HK-2 (cell line): ENCODE data around the gene SP1.
"Not testable (repeated sequence)": the region's sequence is repeated elsewhere in the genome, so short reads cannot be mapped to it uniquely, and the experiment has no call there.

ENCODE experiments used
- DNase-seq: peaks from one replicate; pipeline ENCODE4 v3.0.0-alpha.2; 2018; ENCODE audit not compliant: unreplicated experiment

SP1 gene

DNA sequence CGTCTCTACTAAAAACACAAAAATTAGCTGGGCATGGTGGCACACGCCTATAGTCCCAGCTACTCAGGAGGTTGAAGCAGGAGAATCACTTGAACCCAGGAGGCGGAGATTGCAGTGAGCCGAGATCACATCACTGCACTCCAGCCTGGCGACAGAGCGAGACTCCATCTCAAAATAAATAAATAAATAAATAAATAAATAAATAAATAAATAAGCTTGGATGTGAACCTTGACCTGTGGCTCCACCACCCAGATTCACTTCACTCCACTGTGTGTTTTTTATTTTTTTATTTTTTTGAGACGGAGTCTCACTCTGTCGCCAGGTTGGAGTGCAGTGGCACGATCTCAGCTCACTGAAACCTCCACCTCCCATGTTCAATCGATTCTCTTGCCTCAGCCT lies 18.3 kb upstream of the SP1 start:
- DNase-seq: not testable (repeated sequence)

DNA sequence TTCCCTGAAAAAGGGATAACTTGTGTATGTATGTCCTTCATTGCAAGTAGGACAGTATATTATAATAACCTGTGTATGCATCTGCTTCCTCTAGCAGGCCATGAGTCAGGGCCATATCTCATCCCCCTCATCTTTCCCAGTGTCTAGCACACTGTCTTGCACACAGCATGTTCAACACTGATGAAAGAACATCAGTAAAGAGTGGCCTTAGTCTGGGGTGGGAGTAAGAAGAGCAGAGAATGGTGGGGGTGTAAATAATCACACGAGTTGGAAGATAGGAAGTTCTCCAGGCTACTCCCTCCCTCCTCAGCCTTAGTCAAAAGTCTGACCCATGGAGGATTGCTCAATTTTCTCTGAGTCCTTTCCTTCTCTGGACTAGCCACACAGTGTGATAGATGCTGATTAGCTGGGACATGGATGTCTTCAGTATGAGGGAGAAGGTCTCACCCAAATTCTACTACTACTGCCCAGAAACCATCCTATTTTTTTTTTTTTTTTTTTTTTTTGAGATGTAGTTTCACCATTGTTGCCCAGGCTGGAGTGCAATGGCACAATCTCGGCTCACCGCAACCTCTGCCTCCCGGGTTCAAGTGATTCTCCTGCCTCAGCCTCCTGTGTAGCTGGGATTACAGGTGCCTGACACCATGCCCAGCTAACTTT lies 14.6 kb upstream of the SP1 start:
- DNase-seq: no peak

DNA sequence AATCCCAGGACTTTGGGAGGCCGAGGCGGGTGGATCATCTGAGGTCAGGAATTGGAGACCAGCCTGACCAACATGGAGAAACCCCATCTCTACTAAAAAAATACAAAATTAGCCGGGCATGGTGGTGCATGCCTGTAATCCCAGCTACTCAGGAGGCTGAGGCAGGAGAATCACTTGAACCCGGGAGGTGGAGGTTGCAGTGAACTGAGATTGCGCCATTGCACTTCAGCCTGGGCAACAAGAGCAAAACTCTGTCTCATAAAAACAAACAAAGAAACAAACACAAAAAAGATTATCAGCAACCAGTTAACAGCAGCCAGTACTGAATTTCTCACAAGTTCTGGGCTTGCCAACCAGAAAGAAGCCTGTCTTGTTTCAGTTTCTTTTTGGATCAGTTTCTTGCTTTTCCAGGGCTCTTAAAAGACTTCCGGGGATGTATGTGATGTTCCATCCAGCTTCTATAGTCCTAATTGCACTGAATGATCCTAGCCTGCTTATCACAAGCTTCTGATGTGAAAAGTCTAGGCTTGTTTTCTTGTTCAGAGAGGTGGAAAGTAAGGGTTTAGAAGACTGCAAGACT lies 6.3 kb upstream of the SP1 start:
- not testable (repeated sequence) for DNase-seq

DNA sequence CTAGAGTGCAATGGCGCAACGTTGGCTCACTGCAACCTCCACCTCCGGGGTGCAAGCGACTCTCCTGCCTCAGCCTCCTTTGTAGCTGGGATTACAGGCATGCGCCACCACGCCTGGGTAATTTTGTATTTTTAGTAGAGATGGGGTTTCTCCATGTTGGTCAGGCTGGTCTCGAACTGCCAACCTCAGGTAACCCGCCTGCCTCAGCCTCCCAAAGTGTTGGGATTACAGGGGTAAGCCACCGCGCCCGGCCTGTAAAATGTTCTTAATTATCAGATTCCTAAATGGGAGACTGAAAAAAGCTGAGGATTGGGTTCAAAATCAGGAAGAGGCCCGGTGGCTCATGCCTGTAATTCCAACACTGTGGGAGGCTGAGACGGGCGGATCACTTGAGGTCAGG lies 5.7 kb upstream of the SP1 start:
- not testable (repeated sequence) for DNase-seq

DNA sequence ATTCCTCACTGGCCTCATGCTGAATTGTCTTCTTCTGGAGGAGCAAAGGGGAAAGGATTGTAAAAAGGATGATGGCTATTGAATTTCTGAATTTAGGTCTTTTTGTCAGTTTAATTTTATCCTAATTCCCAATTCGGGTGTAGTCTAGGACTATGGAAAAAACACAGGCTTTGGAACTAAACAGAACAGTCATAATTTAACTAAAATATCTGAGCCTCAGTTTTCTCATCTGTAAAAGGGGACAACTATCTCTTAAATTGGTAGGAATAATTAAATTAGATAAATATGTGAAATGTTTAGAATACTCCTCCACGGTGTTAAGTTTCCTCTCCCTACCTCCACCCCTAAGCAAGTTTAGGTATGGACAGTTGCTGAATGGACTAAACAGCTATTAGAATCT lies 3.2 kb upstream of the SP1 start:
- DNase-seq: no peak

DNA sequence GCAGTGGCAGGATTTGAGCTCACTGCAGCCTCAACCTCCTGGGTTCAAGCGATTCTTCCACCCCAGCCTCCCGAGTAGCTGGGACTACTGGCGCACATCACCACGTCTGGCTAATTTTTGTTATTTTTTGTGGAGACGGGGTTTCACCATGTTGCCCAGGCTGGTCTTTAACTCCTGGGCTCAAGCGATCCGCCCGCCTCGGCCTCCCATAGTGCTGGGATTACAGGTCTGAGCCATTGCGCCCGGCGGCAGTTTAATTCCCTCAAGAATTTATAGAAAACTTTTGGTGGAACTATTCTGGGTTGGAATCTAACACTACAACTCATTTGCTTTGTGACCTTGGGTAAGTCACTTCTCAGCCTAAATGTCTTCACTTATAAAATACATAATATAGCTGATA lies 1.8 kb upstream of the SP1 start:
- DNase-seq: no peak

DNA sequence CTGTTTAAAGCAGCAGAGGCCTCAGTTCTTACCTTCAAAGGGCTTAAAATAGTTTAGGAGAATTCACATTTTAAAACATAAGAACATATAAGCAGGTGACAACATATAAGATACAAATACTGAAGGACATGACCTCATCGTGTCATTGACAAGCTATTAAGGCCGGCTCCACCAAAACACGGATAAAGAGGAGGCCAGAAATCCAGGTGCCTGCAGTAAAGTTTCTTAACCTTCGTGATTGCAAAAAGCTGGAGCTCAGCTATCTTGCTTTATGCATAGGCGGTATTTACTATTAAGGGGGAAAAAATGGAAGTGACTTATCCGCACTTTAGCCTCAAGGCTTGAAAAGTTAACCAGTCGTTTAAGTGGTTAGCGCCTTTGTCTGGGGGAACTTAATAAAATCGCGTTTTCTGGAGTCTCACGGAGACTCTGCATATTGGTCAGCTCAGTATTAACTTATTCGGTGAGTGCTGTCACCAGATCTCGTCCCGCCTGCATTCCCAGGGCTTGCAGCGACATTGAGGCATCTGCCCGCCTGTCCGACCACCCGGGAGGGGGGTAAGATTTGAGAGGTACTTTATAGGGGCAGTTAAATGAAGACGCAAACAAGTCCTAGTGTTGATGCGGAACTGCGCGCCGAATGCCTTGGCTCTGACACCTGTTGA lies 1.1 kb upstream of the SP1 start:
- DNase-seq: no peak

DNA sequence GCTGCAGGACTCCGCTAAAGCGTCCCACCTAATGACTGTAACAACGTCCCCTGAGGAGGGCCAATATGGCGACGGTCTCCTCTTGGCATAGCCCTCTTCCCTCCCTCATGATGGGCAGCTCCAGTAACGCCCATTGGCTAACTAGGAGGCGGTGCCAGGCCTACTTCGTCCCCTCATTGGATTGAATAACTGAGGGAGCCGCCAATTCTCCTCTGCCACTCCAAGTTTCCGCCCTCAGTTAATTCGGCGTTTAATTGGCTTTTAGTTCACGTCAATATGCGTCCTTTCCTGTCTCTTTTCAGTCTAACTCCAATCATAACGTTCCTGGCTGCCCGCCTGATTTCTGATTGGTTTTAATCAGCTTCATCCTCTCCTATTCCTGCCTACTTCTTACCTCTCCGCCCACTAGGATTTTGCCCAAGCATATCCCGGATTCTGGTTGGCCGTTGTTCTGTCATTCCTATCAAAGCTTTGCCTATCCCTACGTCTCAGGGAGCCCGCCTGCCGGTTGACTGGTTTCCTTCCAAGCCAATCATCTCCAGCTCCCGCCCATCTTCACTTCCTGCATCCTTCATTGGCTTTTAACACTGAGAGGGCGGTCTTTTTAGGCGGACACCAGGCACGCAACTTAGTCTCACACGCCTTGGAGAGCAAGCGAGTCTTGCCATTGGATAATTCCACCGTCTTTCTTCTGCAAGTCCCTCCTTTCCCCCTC lies 430 bp upstream of the SP1 start:
- DNase-seq: peak; percentile 99

DNA sequence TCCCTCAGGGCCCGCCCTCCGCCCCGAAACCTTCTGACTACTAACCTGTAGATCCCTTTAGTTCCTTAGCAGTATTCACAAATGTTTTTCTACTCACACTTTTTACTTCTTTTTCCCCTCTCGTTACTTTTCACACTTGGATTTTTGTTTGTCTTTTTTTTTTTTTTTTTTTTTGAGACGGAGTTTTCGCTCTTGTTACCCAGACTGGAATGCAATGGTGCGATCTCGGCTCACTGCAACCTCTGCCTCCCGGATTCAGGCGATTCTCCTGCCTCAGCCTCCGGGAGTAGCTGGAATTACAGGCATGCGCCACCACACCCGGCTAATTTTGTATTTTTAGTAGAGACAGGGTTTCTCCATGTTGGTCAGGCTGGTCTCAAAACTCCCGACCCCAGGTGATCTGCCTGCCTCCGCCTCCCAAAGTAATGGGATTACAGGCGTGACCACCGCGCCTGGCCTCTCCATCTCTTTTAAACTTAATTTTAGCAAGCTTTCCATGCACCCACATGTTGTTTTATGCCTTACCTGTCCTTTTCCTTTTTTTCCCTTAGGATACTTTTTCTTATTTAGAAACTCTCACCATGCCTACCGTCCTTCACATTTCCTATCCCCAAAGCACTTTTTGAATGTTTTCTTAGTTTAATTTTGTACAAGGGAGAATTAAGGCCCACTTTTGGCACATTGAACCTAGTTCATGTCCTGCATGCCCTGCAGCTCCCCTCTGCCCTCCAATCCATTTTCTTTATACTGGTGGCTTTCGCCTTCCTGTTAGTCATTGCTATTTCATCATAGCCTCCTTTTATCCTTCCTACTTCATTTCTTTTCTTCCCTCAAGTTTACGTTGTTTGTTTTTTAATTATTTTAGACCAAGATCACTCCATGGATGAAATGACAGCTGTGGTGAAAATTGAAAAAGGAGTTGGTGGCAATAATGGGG lies 1.1 kb downstream of the SP1 start:
- no peak for DNase-seq

DNA sequence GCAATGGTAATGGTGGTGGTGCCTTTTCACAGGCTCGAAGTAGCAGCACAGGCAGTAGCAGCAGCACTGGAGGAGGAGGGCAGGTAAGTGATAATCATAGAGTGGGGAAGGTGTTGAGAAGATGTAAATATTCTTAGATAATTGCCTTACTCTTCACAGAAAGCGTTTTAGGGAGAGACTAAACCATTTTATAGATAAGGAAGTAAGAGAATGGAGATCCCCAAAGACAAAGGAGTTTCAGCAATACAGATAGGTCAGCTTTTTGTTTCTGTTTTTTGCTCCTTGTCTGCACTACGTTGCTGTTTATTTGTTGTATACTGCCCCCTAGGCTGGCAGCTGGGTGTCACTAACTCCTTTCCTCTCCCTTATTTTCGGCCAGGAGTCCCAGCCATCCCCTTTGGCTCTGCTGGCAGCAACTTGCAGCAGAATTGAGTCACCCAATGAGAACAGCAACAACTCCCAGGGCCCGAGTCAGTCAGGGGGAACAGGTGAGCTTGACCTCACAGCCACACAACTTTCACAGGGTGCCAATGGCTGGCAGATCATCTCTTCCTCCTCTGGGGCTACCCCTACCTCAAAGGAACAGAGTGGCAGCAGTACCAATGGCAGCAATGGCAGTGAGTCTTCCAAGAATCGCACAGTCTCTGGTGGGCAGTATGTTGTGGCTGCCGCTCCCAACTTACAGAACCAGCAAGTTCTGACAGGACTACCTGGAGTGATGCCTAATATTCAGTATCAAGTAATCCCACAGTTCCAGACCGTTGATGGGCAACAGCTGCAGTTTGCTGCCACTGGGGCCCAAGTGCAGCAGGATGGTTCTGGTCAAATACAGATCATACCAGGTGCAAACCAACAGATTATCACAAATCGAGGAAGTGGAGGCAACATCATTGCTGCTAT lies 2.0 kb downstream of the SP1 start:
- peak; percentile 69 for DNase-seq

DNA sequence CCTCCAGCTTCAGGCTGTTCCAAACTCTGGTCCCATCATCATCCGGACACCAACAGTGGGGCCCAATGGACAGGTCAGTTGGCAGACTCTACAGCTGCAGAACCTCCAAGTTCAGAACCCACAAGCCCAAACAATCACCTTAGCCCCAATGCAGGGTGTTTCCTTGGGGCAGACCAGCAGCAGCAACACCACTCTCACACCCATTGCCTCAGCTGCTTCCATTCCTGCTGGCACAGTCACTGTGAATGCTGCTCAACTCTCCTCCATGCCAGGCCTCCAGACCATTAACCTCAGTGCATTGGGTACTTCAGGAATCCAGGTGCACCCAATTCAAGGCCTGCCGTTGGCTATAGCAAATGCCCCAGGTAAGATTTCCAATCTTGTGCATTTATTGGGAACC lies 3.3 kb downstream of the SP1 start:
- DNase-seq: no peak

DNA sequence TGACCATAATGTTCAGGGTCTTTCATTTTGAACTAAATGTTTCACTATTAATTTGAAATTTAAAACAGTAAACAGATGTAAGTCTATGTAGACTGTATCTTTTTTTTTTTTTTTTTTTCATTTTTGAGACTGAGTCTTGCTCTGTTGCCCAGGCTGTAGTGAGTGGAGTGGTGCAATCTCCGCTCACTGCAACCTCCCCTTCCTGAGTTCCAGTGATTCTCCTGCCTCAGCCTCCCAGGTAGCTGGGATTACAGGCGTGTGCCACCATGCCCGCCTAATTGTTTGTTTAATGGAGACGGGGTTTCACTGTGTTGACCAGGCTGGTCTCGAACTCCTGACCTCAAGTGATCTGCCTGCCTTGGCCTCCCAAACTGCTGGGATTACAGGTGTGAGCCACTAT lies 6.4 kb downstream of the SP1 start:
- not testable (repeated sequence) for DNase-seq

DNA sequence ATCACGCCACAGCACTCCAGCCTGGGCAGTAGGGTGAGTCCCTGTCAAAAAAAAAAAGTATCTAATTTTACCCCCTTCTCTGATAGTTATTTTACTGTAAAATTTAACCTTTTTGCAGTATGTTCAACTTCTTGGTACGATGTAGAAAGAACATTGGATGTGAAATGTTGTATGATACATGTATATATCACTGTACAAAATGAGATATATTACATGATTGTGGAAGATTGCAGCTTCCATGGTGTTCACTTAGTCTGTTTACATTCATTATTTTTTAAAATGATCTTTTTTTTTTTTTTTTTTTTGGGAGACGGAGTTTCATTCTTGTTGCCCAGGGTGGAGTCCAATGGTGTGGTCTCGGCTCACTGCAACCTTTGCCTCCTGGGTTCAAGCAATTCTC lies 9.0 kb downstream of the SP1 start:
- DNase-seq: no peak

DNA sequence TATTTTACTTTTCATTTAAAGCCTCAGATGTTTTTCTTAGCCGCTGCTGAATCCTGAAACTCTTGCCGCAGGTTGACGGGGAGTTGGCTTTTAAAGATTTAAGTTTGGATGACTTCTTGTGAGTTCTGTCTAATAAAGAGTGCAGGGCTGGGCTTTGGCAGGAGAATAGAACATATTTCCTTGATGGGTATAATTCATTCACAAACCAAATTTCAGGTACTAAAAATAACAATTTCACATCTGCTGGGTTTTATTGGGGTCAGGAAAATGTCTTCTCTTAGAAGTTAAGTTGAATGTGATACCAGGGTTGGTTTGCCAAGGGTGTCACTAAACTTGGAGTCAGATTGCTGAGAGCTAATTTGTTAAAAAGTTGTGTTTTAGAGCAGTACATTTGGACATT lies 9.7 kb downstream of the SP1 start:
- DNase-seq: no peak

DNA sequence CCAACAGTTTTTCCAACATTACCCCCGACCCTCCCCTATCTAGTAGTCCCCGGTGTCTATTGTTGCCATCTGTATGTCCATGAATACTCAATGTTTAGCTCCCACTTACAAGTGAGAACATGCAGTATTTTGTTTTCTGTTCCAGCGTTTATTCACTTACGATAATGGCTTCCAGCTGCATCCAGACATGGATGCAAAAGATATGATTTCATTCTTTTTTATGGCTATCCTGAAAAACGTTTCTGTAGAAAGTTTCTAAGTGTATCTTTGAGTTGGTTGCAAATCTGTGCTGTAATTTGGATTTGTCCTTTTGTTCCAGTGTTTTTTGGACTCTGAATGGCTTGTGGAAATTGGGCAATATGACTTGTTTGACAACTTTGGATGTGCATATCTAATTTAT lies 11.7 kb downstream of the SP1 start:
- no peak for DNase-seq

DNA sequence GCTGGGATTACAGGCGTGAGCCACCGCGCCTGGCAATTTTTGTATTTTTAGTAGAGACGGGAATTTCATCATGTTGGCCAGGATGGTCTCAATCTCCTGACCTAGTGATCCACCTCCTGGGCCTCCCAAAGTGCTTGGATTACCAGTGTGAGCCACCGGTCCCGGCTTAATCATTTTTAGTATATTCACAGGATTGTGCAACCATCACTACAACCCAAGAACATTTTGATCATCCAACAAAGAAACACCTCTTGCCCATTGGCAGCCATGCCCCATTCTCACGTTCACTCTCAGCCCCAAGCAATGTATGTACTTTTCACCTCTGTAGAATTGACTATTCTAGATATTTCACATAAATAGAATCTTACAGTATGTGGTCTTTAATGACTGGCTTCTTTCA lies 19.9 kb downstream of the SP1 start:
- DNase-seq: no peak

DNA sequence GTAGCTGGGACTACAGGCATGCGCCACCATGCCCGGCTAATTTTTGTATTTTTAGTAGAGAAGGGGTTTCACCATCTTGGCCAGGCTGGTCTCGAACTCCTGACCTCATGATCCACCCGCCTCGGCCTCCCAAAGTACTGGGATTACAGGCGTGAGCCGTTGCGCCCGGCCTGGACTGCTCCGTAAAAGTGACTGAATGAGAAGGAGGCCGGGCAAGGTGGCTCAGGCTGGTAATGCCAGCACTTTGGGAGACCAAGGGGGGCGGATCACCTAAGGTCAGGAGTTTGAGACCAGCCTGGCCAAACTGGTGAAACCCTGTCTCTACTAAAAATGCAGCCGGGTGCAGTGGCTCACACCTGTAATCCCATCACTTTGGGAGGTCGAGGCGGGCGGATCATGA lies 22.4 kb downstream of the SP1 start:
- not testable (repeated sequence) for DNase-seq

DNA sequence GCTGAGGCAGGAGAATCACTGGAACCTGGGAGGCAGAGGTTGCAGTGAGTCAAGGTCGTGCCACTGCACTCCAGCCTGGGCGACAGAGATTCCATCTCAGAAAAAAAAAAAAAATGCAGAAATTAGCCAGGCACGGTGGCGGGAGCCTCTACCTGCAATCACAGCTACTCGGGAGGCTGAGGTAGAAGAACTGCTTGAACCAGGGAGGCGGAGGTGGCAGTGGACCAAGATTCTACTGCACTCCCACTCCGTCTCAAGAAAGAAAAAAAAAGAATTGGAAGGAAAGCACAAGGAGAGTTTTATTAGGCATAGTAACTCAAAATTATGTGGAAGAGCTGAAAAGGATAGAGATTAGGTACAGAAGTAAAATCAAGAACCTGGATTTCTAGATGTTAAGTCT lies 22.9 kb downstream of the SP1 start:
- no peak for DNase-seq

DNA sequence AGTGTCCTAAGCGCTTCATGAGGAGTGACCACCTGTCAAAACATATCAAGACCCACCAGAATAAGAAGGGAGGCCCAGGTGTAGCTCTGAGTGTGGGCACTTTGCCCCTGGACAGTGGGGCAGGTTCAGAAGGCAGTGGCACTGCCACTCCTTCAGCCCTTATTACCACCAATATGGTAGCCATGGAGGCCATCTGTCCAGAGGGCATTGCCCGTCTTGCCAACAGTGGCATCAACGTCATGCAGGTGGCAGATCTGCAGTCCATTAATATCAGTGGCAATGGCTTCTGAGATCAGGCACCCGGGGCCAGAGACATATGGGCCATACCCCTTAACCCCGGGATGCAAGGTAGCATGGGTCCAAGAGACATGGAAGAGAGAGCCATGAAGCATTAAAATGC lies 31.0 kb downstream of the SP1 start:
- no peak for DNase-seq

DNA sequence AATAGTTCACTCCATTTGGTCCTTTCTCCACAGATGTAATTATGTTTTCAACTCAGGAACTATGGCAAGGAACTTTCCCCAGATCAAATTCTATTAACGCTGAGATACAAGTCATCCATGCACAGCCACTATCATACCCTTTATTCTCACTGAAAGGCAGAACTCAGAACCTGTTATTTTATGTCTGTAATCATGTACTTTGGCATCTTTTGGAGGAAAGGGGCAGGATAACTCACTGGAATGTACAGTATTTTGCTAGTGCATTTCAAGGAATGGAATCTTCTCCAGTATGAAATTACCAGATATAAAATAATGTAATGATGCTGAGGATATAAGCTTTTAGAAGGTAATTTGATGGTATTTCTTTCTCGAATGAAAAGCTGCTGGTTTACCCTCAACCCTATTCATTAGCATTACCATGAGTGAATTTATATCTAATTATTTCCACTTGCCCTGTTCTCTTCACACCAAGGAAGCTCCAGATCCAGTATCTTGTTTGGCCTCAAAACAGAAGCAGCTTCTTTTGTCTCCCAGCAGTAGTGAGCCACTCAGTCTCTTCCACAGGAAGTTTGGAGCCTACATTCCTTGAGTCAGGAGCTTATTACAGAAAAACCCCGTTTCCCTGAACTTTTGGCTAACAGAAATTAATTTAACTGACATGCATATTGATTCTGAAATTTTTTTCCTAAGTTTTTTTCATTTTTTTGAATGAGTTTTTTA lies 33.7 kb downstream of the SP1 start:
- DNase-seq: no peak
